DMS153 (cell line): ENCODE data around the gene KLHL22.

Source experiments
- DNase-seq: peaks from one replicate; lab custom pipeline; 2025; lab: John Stamatoyannopoulos, UW

KLHL22 gene

DNA sequence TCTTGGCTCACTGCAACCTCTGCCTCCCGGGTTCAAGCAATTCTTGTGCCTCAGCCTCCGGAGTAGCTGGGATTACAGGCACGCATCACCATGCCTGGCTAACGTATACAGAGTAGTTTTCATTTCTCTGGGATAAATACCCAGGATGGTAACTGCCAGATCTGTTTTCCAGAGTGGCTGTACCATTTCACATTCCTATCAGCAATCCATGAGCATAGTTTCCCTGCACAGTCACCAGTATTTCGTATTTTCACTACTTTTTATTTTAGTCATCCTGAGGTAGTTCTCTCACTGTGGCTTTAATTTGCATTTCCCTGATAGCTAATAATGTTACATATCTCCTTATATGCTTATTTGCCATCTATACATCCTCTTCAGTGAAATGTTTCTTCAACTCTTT lies 47.0 kb downstream of the KLHL22 start:
- DNase-seq = no peak

GRCh38 chr22:20446383-20446970 lies 49.1 kb downstream of the KLHL22 start:
- no peak for DNase-seq

DNA sequence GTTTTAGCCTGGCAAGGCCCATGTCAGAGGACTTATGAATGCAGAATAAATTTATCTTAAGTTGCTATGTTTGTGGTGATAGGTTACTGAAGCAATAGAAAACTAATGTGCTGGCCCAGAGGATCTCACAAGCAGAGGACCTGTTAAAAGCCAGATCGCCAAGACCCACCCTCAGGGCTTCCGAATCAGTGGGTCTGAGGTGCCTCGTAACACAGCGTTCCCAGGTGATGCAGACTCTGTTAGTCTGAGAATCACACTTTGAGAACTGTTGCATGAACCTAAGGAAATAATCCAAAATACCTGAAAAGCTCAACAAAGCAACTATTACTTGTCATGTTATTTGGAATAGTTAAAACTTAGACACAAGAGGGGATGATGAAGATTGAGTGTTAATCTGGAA lies 51.3 kb downstream of the KLHL22 start:
- no peak for DNase-seq

DNA sequence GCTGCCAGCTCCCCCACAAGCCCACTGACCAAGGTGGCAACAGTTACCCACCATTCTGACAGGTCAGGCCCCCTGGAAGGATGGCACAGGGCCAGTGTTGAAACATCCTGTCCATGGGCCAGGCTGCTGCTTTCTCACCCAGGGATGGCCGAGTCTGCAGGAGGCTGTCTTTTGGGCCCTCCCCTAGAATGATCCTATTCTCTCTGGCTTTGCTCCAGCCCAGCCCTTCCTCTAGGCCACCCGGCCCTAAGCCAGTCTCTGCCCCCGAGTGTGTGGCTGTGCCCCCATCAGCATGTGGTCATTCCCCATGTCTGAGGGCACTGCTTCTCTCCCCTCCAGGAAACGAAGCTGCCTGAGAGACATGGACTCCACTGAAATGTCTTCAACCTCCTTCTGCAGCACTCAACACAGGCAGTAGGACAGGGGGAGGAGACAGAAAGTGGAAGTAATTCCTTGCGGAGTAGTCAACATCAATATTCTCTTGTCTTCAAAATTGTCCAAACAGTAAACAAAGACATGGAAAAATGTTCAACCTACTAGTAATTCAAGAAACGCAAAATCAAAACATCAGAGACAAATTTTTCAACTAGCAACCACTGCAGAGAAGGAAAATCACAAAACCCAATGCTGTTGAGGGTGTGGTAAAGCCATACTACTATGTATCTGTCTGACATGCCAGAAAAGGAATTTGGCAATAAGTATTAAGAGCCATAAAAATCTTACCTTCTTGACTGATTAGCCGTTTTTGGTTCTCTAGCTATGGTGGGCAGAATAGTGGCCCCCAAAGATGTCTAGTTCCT lies 52.9 kb downstream of the KLHL22 start:
- DNase-seq = no peak

DNA sequence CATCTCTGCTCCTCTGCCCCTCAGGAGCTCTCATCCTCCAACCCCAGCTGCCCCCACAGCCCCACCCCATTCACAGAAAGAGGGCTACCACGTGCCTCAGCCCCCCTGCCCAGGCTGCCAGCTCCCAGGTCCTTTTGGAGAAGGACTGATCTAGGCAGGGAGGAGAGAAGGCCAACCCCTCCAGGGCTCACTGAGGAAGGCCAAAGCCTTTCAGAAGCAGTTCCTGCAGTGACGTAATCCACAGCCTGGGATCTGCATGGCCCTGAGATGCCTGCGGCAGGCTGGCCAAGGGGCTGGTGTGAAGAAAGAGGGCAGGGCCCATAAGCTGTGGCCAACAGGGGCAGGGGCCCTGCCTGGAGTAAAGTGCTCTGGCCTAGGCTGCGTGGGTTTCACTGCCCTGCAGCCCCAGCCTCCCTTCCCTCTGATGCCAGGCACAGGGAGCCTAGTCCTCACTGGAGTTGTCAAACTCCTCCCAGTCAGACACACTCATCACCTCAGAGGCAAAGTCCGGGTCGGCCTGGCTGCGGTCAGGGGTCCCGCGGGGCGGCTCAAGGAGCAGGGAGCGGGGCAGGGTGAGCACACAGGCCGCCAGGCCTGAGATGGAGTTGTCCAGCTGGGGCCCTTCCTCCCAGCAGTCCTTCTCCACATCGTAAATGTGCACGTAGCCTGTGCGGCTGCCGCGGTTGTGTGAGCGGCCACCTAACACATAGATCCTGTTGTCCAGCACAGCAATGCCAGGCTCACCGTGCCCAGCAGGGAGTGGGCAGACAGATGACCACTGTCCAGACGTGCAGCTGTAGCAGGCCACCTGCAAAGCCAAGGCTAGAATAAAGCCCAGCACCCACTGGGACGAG lies 53.7 kb downstream of the KLHL22 start:
- no peak for DNase-seq

DNA sequence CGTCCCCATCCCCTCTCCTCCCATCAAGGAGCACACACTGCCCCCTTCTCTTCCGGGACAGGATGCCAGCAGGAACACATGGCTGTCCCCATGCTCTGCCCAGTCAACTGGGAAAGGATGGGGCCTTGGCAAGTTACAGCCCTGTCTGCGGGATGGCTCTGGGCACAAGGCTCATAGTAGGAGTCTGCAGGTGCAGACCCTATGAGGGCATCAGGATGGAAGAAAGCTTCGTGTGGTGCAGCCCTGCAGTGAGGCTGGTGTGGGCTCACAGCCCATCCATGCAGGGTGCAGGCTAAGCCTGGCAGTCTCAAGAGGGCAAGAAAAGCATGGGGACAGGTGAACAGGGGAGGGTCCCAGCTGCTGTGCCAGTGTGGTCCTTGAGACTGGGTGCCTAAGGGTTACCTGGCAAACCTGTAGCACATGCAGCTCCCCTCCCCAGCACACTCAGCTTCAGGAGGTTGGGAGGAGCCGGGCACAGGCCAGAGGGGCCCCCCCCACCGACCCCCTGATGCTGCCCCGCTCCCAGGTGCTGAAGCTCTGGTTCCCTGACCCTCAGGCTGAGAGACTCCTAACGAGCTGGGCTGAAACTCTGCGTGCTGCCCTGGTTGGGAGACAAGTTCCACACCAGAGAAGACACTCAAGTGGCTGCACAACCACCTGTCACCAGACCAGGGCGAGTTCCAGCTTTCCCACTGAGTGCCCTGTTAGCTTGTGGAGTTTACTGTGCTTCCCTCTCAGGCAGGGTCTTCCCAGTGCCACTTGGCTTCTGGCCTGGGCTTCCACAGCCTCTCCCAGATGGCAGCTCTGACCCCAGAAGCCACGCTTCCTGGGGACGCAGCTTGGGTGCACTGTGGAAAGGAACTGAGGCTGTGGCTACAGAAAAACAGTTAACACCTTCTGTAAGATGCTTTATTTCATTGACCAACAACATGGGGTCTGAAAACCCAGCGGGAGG lies 54.7 kb downstream of the KLHL22 start:
- DNase-seq = no peak

- DNase-seq = no peak
Observed at GRCh38 chr22:20439928-20440575, 55.5 kb downstream of the KLHL22 start.

DNA sequence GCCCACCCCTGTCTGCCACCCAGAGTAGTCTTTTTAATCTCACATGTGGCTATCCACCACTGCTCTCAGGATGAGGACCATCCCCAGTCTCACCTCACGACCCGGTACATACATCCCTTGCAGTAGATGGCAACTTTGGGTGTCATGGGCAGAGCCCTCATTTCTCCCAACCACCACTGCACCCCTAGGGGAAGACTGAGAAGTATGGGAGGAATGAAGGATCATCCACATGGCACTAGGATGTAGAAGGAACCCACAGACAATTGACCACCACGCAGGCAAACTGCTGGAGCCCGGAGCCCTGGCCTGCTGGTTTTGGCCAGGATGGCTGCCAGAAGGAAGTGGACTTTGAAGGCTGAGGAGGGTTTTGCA lies 56.1 kb downstream of the KLHL22 start:
- DNase-seq = no peak

- no peak for DNase-seq
Observed at GRCh38 chr22:20438678-20439492, 56.7 kb downstream of the KLHL22 start.

DNA sequence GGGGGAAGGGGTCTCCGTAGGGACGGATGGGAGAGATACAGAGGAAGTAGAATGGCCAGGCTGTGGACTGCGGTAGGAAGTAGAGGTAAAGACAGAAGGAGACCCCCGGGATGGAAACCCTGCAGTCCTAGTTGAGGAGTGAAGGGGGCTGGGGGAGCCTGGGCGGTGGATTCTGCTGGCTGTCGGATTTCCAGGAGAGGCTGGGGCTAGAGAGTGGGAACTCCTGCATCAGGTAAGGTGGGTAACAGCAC lies 57.2 kb downstream of the KLHL22 start:
- no peak for DNase-seq

GRCh38 chr22:20437613-20438426 lies 57.8 kb downstream of the KLHL22 start, which contains the start of gene SCARF2:
Gene SCARF2, minus strand, starts transcription at chr22:20437825. Its CDS starts 71 bp downstream, at chr22:20437754.
- DNase-seq = no peak

DNA sequence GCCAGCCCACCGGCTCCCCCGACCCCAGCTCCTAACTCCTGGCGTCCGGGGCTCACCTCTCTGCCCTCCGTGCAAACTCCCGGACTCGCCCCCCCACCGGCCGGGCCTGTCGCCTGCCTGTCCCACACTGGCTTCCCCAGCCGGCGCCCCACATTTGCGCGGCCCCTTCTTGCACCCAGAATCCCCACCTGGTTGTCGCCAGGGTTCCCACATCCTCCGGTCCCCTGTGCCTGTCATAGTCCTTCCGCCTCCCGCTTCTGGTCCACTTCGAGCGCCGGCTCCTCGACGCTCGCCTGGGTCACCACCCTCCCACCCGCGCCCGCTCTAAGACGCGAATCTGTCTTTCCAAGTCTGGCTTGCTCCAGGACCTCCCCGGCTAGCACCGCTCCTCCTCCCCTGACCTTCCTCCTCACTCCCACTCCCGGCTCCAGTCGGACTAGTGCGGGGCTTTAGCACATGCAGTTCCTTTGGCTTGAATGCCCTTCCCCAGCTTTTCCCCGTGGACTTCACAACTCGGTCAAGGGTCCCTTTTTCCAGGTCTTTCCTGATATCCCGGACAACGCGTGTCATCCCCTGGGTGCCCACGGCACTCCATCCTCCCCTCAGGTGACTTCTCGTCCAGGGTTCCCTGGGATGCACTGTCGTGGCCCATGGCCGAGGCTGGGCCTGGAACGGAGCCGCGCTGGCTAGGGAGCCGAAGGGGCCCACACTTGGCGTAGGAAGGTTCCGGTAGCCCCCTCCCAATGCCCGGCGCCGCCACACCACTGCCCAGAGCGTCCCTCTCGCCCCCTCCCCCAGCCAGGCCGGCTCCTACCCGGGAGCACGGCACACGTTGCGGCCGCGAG lies 58.6 kb downstream of the KLHL22 start:
- DNase-seq = no peak

GRCh38 chr22:20436307-20436767 lies 59.3 kb downstream of the KLHL22 start:
- DNase-seq = no peak

DNA sequence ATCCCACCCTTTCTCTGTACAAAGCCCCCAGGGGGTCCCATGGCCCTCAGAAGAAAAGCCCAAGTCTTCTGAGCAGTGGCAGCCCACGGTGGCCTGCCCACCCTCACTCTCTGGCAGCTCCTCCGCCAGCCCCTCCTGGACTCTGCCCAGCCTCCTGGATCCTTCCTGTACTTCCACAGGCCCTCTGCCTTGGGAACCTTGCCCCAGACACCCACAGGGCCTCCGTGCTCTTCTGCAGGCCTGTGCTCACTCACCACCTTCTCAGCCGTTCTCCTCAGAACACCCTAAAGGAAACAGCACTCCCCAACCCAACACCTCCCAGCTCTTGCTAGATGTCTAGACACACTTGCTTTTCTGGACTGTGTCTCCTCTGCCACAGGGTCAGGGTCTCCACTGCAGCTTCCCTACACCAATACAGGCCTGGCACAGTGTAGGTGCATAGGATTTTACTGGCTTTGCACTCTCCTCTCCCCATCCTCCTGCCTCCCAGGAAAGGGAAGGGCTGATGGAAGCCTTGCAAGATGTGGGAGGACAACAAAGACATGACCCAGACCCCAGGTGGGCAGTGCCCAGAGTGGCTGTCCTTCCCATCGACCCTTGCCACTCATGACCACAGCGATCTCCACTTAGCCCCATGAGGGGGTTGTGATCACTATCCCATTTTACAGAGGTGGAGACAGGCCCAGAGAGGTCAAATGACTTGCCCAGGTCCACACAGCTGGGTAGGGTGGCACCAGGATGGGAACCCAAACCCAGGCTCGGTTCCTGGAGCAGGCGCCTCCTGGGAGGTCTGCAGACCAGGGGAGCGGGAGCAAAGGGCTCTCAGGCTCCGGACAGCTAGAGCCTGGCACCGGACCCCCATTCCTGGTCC lies 59.9 kb downstream of the KLHL22 start:
- no peak for DNase-seq

- no peak for DNase-seq
Observed at GRCh38 chr22:20434773-20435172, 60.8 kb downstream of the KLHL22 start.

DNA sequence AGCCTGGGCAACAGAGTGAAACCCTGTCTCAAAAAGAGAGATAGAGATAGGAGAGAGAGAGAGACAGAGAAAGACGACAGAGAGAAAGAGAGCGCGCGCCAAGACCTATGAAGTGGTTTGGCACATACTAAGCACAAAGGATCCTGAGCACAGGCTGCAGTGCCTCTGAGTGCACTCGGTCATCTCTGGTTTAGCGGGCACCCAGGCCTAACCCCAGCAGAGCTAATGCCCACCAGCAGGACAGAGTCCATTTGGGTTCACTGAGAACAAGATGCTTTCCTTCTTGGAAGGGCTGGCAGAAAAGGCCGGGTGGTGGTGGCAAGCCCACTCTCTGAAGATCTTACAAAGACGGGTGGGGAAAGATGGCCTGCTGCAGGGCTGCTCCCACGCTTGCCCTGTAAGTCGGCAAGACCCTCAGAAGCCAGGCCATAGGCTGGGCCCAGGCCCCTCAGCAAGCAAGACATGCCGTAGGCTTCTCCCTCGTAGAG lies 61.3 kb downstream of the KLHL22 start:
- no peak for DNase-seq

- DNase-seq = no peak
Observed at GRCh38 chr22:20433686-20434241, 61.8 kb downstream of the KLHL22 start.
